NCI-H2227 treated with DMSO at 0.1 percent for 48 hours (cell line): ENCODE results near the gene CELF2.

Source experiments
- DNase-seq: peaks from one replicate; lab custom pipeline; 2025; lab: John Stamatoyannopoulos, UW

The CELF2 gene

GRCh38 chr10:11058965-11059364 is 41.3 kb downstream of the CELF2 start:
- DNase-seq: no peak

GRCh38 chr10:11063856-11064255 is 46.2 kb downstream of the CELF2 start:
- no peak for DNase-seq

GRCh38 chr10:11064832-11065231 is 47.2 kb downstream of the CELF2 start:
- DNase-seq: no peak

- no peak for DNase-seq
Observed at GRCh38 chr10:11065567-11065966, 47.9 kb downstream of the CELF2 start.

- no peak for DNase-seq
Observed at GRCh38 chr10:11066520-11066919, 48.8 kb downstream of the CELF2 start.

- DNase-seq: no peak
Observed at GRCh38 chr10:11068861-11069633, 51.4 kb downstream of the CELF2 start.

- no peak for DNase-seq
Observed at GRCh38 chr10:11073410-11073809, 55.7 kb downstream of the CELF2 start.

- DNase-seq: no peak
Observed at GRCh38 chr10:11074536-11075267, 57.0 kb downstream of the CELF2 start.

- DNase-seq: no peak
Observed at GRCh38 chr10:11076221-11076620, 58.5 kb downstream of the CELF2 start.

- no peak for DNase-seq
Observed at GRCh38 chr10:11080564-11080984, 62.9 kb downstream of the CELF2 start.

- no peak for DNase-seq
Observed at GRCh38 chr10:11081408-11081807, 63.7 kb downstream of the CELF2 start.

GRCh38 chr10:11082526-11082925 is 64.9 kb downstream of the CELF2 start:
- no peak for DNase-seq

GRCh38 chr10:11083051-11083450 is 65.4 kb downstream of the CELF2 start:
- no peak for DNase-seq

- no peak for DNase-seq
Observed at GRCh38 chr10:11085545-11085944, 67.9 kb downstream of the CELF2 start.

GRCh38 chr10:11086177-11086840 is 68.6 kb downstream of the CELF2 start:
- DNase-seq: no peak

- DNase-seq: no peak
Observed at GRCh38 chr10:11087372-11087771, 69.7 kb downstream of the CELF2 start.

- no peak for DNase-seq
Observed at GRCh38 chr10:11088709-11089108, 71.0 kb downstream of the CELF2 start.

- DNase-seq: no peak
Observed at GRCh38 chr10:11089272-11089671, 71.6 kb downstream of the CELF2 start.

GRCh38 chr10:11091517-11092102 is 73.9 kb downstream of the CELF2 start:
- DNase-seq: no peak

- DNase-seq: no peak
Observed at GRCh38 chr10:11093771-11094736, 76.4 kb downstream of the CELF2 start.

- DNase-seq: no peak
Observed at GRCh38 chr10:11095374-11095801, 77.7 kb downstream of the CELF2 start.
